GM12878 (cell line): ENCODE results near the gene FHOD3. TPM values are rescaled to one million over a fixed set of nuclear protein-coding genes. Genes with fewer than 3 reads are reported as not detected.

Experiments
- ATAC-seq: fragments of 200-7000 bp; cut with Tn5 transposase; 3 replicates; pipeline ENCODE4 v1.9.1; 2020; ENCODE audit warnings: mild to moderate bottlenecking, moderate library complexity
- BruUV-seq: library from RNA; stranded (reverse); fragments of 400-500 nt; replicated peaks from 2 replicates; lab custom pipeline; 2021; lab: Mats Ljungman, UMichigan
- CTCF ChIA-PET: fragments of 300-600 bp; sonication (Branson Sonifier 250); formaldehyde crosslinking; extraction: SDS; loops from one replicate; lab custom pipeline; 2021; ENCODE audit warnings: inconsistent platforms; lab: Yijun Ruan, JAX
- POLR2A ChIA-PET: fragments of 350-600 bp; formaldehyde crosslinking; extraction: SDS; loops from one replicate; lab custom pipeline; 2021; ENCODE audit warnings: inconsistent platforms; lab: Charles Lee
- RAD21 ChIA-PET: fragments of 300-600 bp; sonication (Branson Sonifier 250); formaldehyde crosslinking; loops from one replicate; lab custom pipeline; 2023; ENCODE audit warnings: antibody characterized with exemption; ENCODE audit not compliant: unreplicated experiment; lab: Charles Lee
- SMC1A ChIA-PET: fragments of 300-600 bp; sonication (Branson Sonifier 250); formaldehyde crosslinking; loops from one replicate; lab custom pipeline; 2023; ENCODE audit not compliant: unreplicated experiment, uncharacterized antibody; lab: Charles Lee
- DNase-seq: peaks from one replicate; pipeline ENCODE4 v3.0.0-alpha.2; 2011; ENCODE audit warnings: low read depth, low spot score
- FAIRE-seq: peaks from 3 replicates; lab custom pipeline; 2011; peaks lifted over from hg19 to GRCh38; lab: Jason Lieb, UNC
- H2AFZ ChIP-seq: 2 replicates; pipeline ENCODE4 v1.6.0; 2011; ENCODE audit warnings: low read depth, low read length, control low read depth; ENCODE audit not compliant: control insufficient read depth
- H3K27ac ChIP-seq: 2 replicates; pipeline ENCODE4 v1.5.1; 2011; ENCODE audit warnings: control low read depth; ENCODE audit not compliant: control insufficient read depth, insufficient read depth
- H3K27me3 ChIP-seq, 2 experiments: replicated peaks in 1 of 2; 2 replicates each; pipeline versions ENCODE4 v1.6.0 to v1.6.1; 2011; ENCODE audit warnings: low read length in 1 of 2; ENCODE audit not compliant: control insufficient read depth in 2 of 2, insufficient read depth in 2 of 2
- H3K36me3 ChIP-seq, 2 experiments: 2 replicates each; pipeline ENCODE4 v1.5.1; 2011; ENCODE audit warnings: low read length in 1 of 2; ENCODE audit not compliant: control insufficient read depth in 2 of 2, insufficient read depth in 2 of 2
- H3K4me1 ChIP-seq: 2 replicates; pipeline ENCODE4 v1.6.1; 2011; ENCODE audit warnings: mild to moderate bottlenecking, low read length, moderate library complexity, mixed read lengths; ENCODE audit not compliant: control insufficient read depth, insufficient read depth
- H3K4me2 ChIP-seq: 2 replicates; pipeline ENCODE4 v1.6.0; 2011; ENCODE audit warnings: control low read depth; ENCODE audit not compliant: control insufficient read depth, insufficient read depth
- H3K4me3 ChIP-seq: fragments of 200-600 bp; sonication (generic); 2 replicates; pipeline ENCODE4 v1.5.1; 2016
- H3K79me2 ChIP-seq: 2 replicates; pipeline ENCODE4 v1.6.0; 2011; ENCODE audit warnings: low read length; ENCODE audit not compliant: control insufficient read depth, insufficient read depth
- H3K9ac ChIP-seq: 2 replicates; pipeline ENCODE4 v1.8.0; 2011; ENCODE audit warnings: low read length, control low read depth, mixed read lengths; ENCODE audit not compliant: control insufficient read depth, insufficient read depth
- H3K9me3 ChIP-seq: replicated peaks from 3 replicates; pipeline ENCODE4 v1.5.1; 2011; ENCODE audit warnings: mild to moderate bottlenecking, low read length; ENCODE audit not compliant: control insufficient read depth, insufficient read depth
- H4K20me1 ChIP-seq: 2 replicates; pipeline ENCODE4 v1.6.0; 2011; ENCODE audit not compliant: control insufficient read depth, insufficient read depth
- EED ChIP-seq: sonication (generic); IDR thresholded peaks from 2 replicates; pipeline ENCODE4 v1.6.1; 2016; ENCODE audit warnings: antibody characterized with exemption, low read depth
- EGR1 ChIP-seq, 2 experiments: IDR thresholded peaks; 1 replicate in 1 of 2; 2 replicates in 1 of 2; pipeline ENCODE4 v1.6.1; 2011 to 2012; ENCODE audit warnings: low read depth in 2 of 2, low read length in 2 of 2, borderline replicate concordance in 1 of 2, mild to moderate bottlenecking in 1 of 2, moderate library complexity in 1 of 2
- KLF5 ChIP-seq: fragments of 450-650 bp; IDR thresholded peaks from 2 replicates; pipeline ENCODE4 v1.6.1; 2014; ENCODE audit warnings: mild to moderate bottlenecking; ENCODE audit not compliant: partially characterized antibody
- NBN ChIP-seq: fragments of 450-650 bp; IDR thresholded peaks from 2 replicates; pipeline ENCODE4 v1.6.1; 2016
- NFIC ChIP-seq: IDR thresholded peaks from 2 replicates; pipeline ENCODE4 v1.6.1; 2012; ENCODE audit warnings: low read depth, mild to moderate bottlenecking, inconsistent platforms, low read length, moderate library complexity
- NFXL1 ChIP-seq: fragments of 450-650 bp; IDR thresholded peaks from 2 replicates; pipeline ENCODE4 v1.6.1; 2017; ENCODE audit warnings: antibody characterized with exemption, mild to moderate bottlenecking, borderline replicate concordance
- NKRF ChIP-seq: fragments of 450-650 bp; conservative IDR thresholded peaks from 2 replicates; pipeline ENCODE4 v1.6.1; 2017; ENCODE audit warnings: mild to moderate bottlenecking, moderate library complexity
- PML ChIP-seq: IDR thresholded peaks from 2 replicates; pipeline ENCODE4 v1.6.1; 2012; ENCODE audit warnings: low read length, inconsistent platforms
- POLR2A ChIP-seq: IDR thresholded peaks from 2 replicates; pipeline ENCODE4 v1.6.1; 2011; ENCODE audit warnings: low read depth, mild to moderate bottlenecking, low read length
- POU2F2 ChIP-seq: IDR thresholded peaks from 3 replicates; pipeline ENCODE4 v1.6.1; 2011; ENCODE audit warnings: low read depth, mild to moderate bottlenecking, low read length, borderline replicate concordance
- ZBTB11 ChIP-seq: fragments of 450-650 bp; formaldehyde crosslinking; IDR thresholded peaks from 2 replicates; pipeline ENCODE4 v1.5.0; 2022; ENCODE audit warnings: mild to moderate bottlenecking, missing genetic modification characterization
- ZNF217 ChIP-seq: fragments of 450-650 bp; IDR thresholded peaks from 2 replicates; pipeline ENCODE4 v1.6.1; 2017; ENCODE audit warnings: antibody characterized with exemption, mild to moderate bottlenecking
- ZNF592 ChIP-seq: fragments of 450-650 bp; IDR thresholded peaks from 2 replicates; pipeline ENCODE4 v1.6.1; 2017; ENCODE audit warnings: mild to moderate bottlenecking, moderate library complexity
- WGBS: methylation state at CpG from one replicate; pipeline ENCODE4 v1.1.6; 2016; ENCODE audit warnings: low lambda C conversion rate; ENCODE audit not compliant: insufficient replicate concordance, insufficient coverage; ENCODE audit errors: missing lambda C conversion rate; 5-methylcytosine and 5-hydroxymethylcytosine counted together
- in situ Hi-C: fragments of 300-500 bp; cut with MboI; formaldehyde crosslinking; loops from 9 replicates; pipeline ENCODE4 v1.14.3; 2018; ENCODE audit warnings: mixed read lengths
- intact Hi-C: fragments of 100-400 bp; cut with micrococcal nuclease; formaldehyde crosslinking; loops from one replicate; pipeline ENCODE4 v1.14.2; 2022; ENCODE audit not compliant: unreplicated experiment
- polyA plus RNA-seq, 11 experiments: library from polyadenylated mRNA; depleted of rRNA in 4 of 11; unstranded in 6 of 11; stranded (reverse) in 5 of 11; fragments of >200 nt; fragmentation: Nextera tagmentation in 4 of 11; fragmentation: Illumina TruSeq in 1 of 11; extraction: Ambion mirVana in 4 of 11; extraction: Trizol in 1 of 11; gene quantifications; 1 replicate in 1 of 11; 2 replicates in 10 of 11; pipeline versions ENCODE4 v1.2.1 to v1.2.3, GENCODE V29; 2011 to 2016; ENCODE audit warnings: inconsistent platforms in 2 of 11, missing spikeins in 2 of 11, low read depth in 1 of 11
- total RNA-seq, 4 experiments: library from RNA; depleted of rRNA in 3 of 4; stranded (reverse); fragments of >200 nt in 3 of 4; fragmentation: Illumina TruSeq in 1 of 4; extraction: Trizol in 1 of 4; gene quantifications; 2 replicates each; pipeline versions ENCODE4 v1.2.1 to v1.2.3, GENCODE V29; 2013 to 2021

FHOD3 gene
- total and polyA plus RNA-seq, 10 of the 15 experiments (the other 5 are each of a cell fraction or from before 2014, with no cell fraction given): 0.77 to 26.7 (median 10.4) TPM

GRCh38 chr18:36826556-36826955 is 529.0 kb downstream of the FHOD3 start (continued):
- TF ChIP-seq ZNF592: no peak
- TF ChIP-seq, all 136 proteins: peak for 0

GRCh38 chr18:36828157-36828629 is 530.7 kb downstream of the FHOD3 start:
- Histone ChIP-seq H3K36me3 (no peaks in the 10 kb centered on the region), H3K4me1 (no peaks in the 10 kb centered on the region), H3K9ac (peak overlapping the region; percentile 60), H3K4me2 (peak overlapping the region; percentile 66), H3K27me3 (no peaks in the 10 kb centered on the region), H3K27ac (peak overlapping the region; percentile 71), H3K79me2 (peaks cover 26% of the 10 kb centered on the region), H3K4me3 (peak overlapping the region; percentile 98), H2AFZ (peak overlapping the region; percentile 98), H3K9me3 (no peaks in the 10 kb centered on the region), H4K20me1 (no peaks in the 10 kb centered on the region)
- in situ Hi-C loops (no loop called here), intact Hi-C loops (no loop called here)
- ChIA-PET SMC1A (interaction anchor here (1.2 kb wide), 1 partner anchor 141 kb away, joined by 3 read pairs; no protein-coding TSS in a partner anchor), CTCF (interaction anchor here (1.2 to 2.5 kb wide), 5 partner anchors 10 to 20 kb away, joined by 3 to 6 read pairs (median 5); no protein-coding TSS in a partner anchor), RAD21 (no interaction called here), POLR2A (interaction anchor here (0.9 kb wide), 1 partner anchor 11 kb away, joined by 3 read pairs; no protein-coding TSS in a partner anchor)
- DNase-seq: no peak
- ATAC-seq: no peak; the same call in 1 of the 3 replicates
- peak; percentile 52 for FAIRE-seq
- 2% methylated on average over 16 of the region's 18 CpGs for WGBS
- TSS peak; percentile 74 for BruUV-seq
- TF ChIP-seq KLF5: no peak
- TF ChIP-seq POU2F2: no peak
- TF ChIP-seq ZNF217: no peak
- TF ChIP-seq PML: 0 out of 2 replicates have a peak, but pooled peaks have one; percentile 31
- TF ChIP-seq NFIC: no peak
- TF ChIP-seq NFXL1: no peak
- no peak for TF ChIP-seq ZBTB11 (CRISPR knock-in tag)
- no peak for TF ChIP-seq POLR2A
- TF ChIP-seq NBN: 0 out of 2 replicates have a peak, but pooled peaks have one; percentile 32
- peak; percentile 42; the same call in 1 of the 2 replicates for TF ChIP-seq NKRF
- no peak for TF ChIP-seq EGR1 (IDR thresholded peaks at IDR 0.05; ENCODE audit: borderline replicate concordance in 1 of 2, low read depth in 2 of 2, low read length in 2 of 2)
- TF ChIP-seq EED: 0 out of 2 replicates have a peak, but pooled peaks have one; percentile 13
